Natural killer cell treated with Interleukin-12 subunit alpha and Interleukin-12 subunit beta and Interleukin-15 and Interleukin-18, amount 100 ng/mL, for 72 hours (primary cell): Measurements from ENCODE around the gene RMDN3. TPM values are rescaled to one million over a fixed set of nuclear protein-coding genes. Genes with fewer than 3 reads are reported as not detected.
A peak's percentile ranks its signal among the peaks of the same experiment; 100 is the strongest.

ENCODE experiments used
- ATAC-seq, 2 donors: fragments of 150-1000 bp; cut with Tn5 transposase in 1 of 2; sonication (Bioruptor Pico), chemical (Tn5 transposase) in 1 of 2; 2 replicates each; pipeline ENCODE4 v1.10.0; 2021
- DNase-seq: peaks from one replicate; pipeline ENCODE4 v3.0.0; 2022; ENCODE audit warnings: low spot score
- H3K27ac Mint-ChIP-seq, 2 donors: 1 replicate in 1 of 2; 2 replicates in 1 of 2; pipeline ENCODE4 v1.8.0; 2022; ENCODE audit warnings: mixed read lengths in 2 of 2, mild to moderate bottlenecking in 1 of 2, moderate library complexity in 1 of 2
- H3K27me3 Mint-ChIP-seq, 2 donors: 1 replicate in 1 of 2; 2 replicates in 1 of 2; pipeline ENCODE4 v1.8.0; 2022; ENCODE audit warnings: mixed read lengths in 2 of 2
- H3K36me3 Mint-ChIP-seq: one replicate; pipeline ENCODE4 v1.8.0; 2022; ENCODE audit warnings: mixed read lengths
- H3K4me1 Mint-ChIP-seq, 2 donors: 1 replicate in 1 of 2; 2 replicates in 1 of 2; pipeline ENCODE4 v1.8.0; 2022; ENCODE audit warnings: low read depth in 2 of 2, mixed read lengths in 2 of 2, mild to moderate bottlenecking in 1 of 2
- H3K4me3 Mint-ChIP-seq: one replicate; pipeline ENCODE4 v1.8.0; 2022; ENCODE audit warnings: mixed read lengths
- H3K9me3 Mint-ChIP-seq: 2 replicates; pipeline ENCODE4 v1.8.0; 2022; ENCODE audit warnings: mixed read lengths
- total RNA-seq, 2 donors: library from RNA; stranded (reverse); gene quantifications; one replicate each; pipeline ENCODE4 v1.2.3, GENCODE V29; 2022

The RMDN3 gene
- total RNA-seq, 2 donors from 2014 or later: 35.9 to 72.6 TPM

- Mint-ChIP-seq H3K9me3 (no peaks in the 10 kb centered on the region), H3K4me1 (peaks cover 21 to 34% of the 10 kb centered on the region in 2 donors), H3K27ac (no peak overlapping the region), H3K36me3 (no peaks in the 10 kb centered on the region), H3K27me3 (no peaks in the 10 kb centered on the region), H3K4me3 (no peak overlapping the region)
- no peak for ATAC-seq
- no peak for DNase-seq
These were observed 30.8 kb upstream of the RMDN3 start for GRCh38 chr15:40785814-40786213.

GRCh38 chr15:40785164-40785563 is 30.1 kb upstream of the RMDN3 start:
- Mint-ChIP-seq H3K36me3 (no peaks in the 10 kb centered on the region), H3K4me1 (peaks cover 21 to 34% of the 10 kb centered on the region in 2 donors), H3K27ac (no peak overlapping the region)

GRCh38 chr15:40782609-40783227 is 27.7 kb upstream of the RMDN3 start:
- peak; percentile 71 for DNase-seq
- peak; percentile 87 to 93 for ATAC-seq
- no peaks in the 10 kb centered on the region for H3K27me3 Mint-ChIP-seq
- H3K4me1 Mint-ChIP-seq: peaks cover 14 to 28% of the 10 kb centered on the region in 2 donors
- H3K36me3 Mint-ChIP-seq: peaks cover 5% of the 10 kb centered on the region
- no peak overlapping the region for H3K4me3 Mint-ChIP-seq
- peak overlapping the region in 1 of 2 donors; percentile 3 for H3K27ac Mint-ChIP-seq
- H3K9me3 Mint-ChIP-seq: no peaks in the 10 kb centered on the region

More at GRCh38 chr15:40785164-40785563, 30.1 kb upstream of the RMDN3 start:
- DNase-seq: no peak
- Mint-ChIP-seq H3K9me3 (no peaks in the 10 kb centered on the region), H3K4me3 (no peak overlapping the region), H3K27me3 (no peaks in the 10 kb centered on the region)
- no peak for ATAC-seq

- H3K4me3 Mint-ChIP-seq: peak overlapping the region; percentile 51
- DNase-seq (peak; percentile 79), ATAC-seq (peak; percentile 97)
- H3K36me3 Mint-ChIP-seq: peaks cover 14% of the 10 kb centered on the region
- H3K4me1 Mint-ChIP-seq: peaks cover 13 to 14% of the 10 kb centered on the region in 2 donors
- H3K27ac Mint-ChIP-seq: peak overlapping the region; percentile 20 to 50
- H3K27me3 Mint-ChIP-seq: no peaks in the 10 kb centered on the region
- H3K9me3 Mint-ChIP-seq: no peaks in the 10 kb centered on the region
These were observed 21.6 kb upstream of the RMDN3 start for GRCh38 chr15:40776537-40777141.

GRCh38 chr15:40775740-40776536 is 20.9 kb upstream of the RMDN3 start:
- H3K9me3 Mint-ChIP-seq: no peaks in the 10 kb centered on the region
- DNase-seq (peak; percentile 35), ATAC-seq (no peak)
- H3K4me3 Mint-ChIP-seq: no peak overlapping the region
- peaks cover 14% of the 10 kb centered on the region for H3K36me3 Mint-ChIP-seq
- peaks cover 13 to 14% of the 10 kb centered on the region in 2 donors for H3K4me1 Mint-ChIP-seq
- H3K27me3 Mint-ChIP-seq: no peaks in the 10 kb centered on the region
- H3K27ac Mint-ChIP-seq: peak overlapping the region; percentile 20 to 50

- Mint-ChIP-seq H3K27ac (no peak overlapping the region), H3K36me3 (peaks cover 14% of the 10 kb centered on the region), H3K27me3 (no peaks in the 10 kb centered on the region), H3K4me1 (peaks cover 16 to 17% of the 10 kb centered on the region in 2 donors), H3K9me3 (no peaks in the 10 kb centered on the region), H3K4me3 (no peak overlapping the region)
- ATAC-seq: no peak
- peak; percentile 12 for DNase-seq
These were observed 20.0 kb upstream of the RMDN3 start for GRCh38 chr15:40775007-40775406.

GRCh38 chr15:40773902-40774301 is 18.8 kb upstream of the RMDN3 start:
- ATAC-seq (no peak), DNase-seq (no peak)
- peaks cover 9% of the 10 kb centered on the region for H3K36me3 Mint-ChIP-seq
- H3K4me3 Mint-ChIP-seq: no peak overlapping the region
- H3K9me3 Mint-ChIP-seq: no peaks in the 10 kb centered on the region
- no peak overlapping the region for H3K27ac Mint-ChIP-seq
- peaks cover 21 to 22% of the 10 kb centered on the region in 2 donors for H3K4me1 Mint-ChIP-seq
- H3K27me3 Mint-ChIP-seq: no peaks in the 10 kb centered on the region

GRCh38 chr15:40773496-40773895 is 18.4 kb upstream of the RMDN3 start:
- H3K27ac Mint-ChIP-seq: no peak overlapping the region
- no peak for ATAC-seq

GRCh38 chr15:40772014-40772413 is 17.0 kb upstream of the RMDN3 start:
- Mint-ChIP-seq H3K27me3 (no peaks in the 10 kb centered on the region), H3K4me3 (no peak overlapping the region), H3K36me3 (peaks cover 9% of the 10 kb centered on the region), H3K27ac (no peak overlapping the region), H3K9me3 (no peaks in the 10 kb centered on the region), H3K4me1 (peaks cover 24 to 29% of the 10 kb centered on the region in 2 donors)
- ATAC-seq (no peak), DNase-seq (peak; percentile 58)

More at GRCh38 chr15:40773496-40773895, 18.4 kb upstream of the RMDN3 start:
- Mint-ChIP-seq H3K4me3 (no peak overlapping the region), H3K9me3 (no peaks in the 10 kb centered on the region), H3K27me3 (no peaks in the 10 kb centered on the region), H3K36me3 (peaks cover 9% of the 10 kb centered on the region), H3K4me1 (peaks cover 25 to 26% of the 10 kb centered on the region in 2 donors)
- DNase-seq: peak; percentile 22

- no peak overlapping the region for H3K27ac Mint-ChIP-seq
- peaks cover 5% of the 10 kb centered on the region for H3K36me3 Mint-ChIP-seq
These were observed 16.2 kb upstream of the RMDN3 start for GRCh38 chr15:40771242-40771641.

GRCh38 chr15:40770147-40770721 is 15.2 kb upstream of the RMDN3 start:
- H3K9me3 Mint-ChIP-seq: no peaks in the 10 kb centered on the region
- peaks cover 5% of the 10 kb centered on the region for H3K36me3 Mint-ChIP-seq
- no peaks in the 10 kb centered on the region for H3K27me3 Mint-ChIP-seq

More at GRCh38 chr15:40771242-40771641, 16.2 kb upstream of the RMDN3 start:
- DNase-seq: peak; percentile 29
- peaks cover 16 to 21% of the 10 kb centered on the region in 2 donors for H3K4me1 Mint-ChIP-seq
- ATAC-seq: no peak
- no peak overlapping the region for H3K4me3 Mint-ChIP-seq
- no peaks in the 10 kb centered on the region for H3K27me3 Mint-ChIP-seq
- no peaks in the 10 kb centered on the region for H3K9me3 Mint-ChIP-seq

GRCh38 chr15:40769274-40770146 is 14.5 kb upstream of the RMDN3 start, which contains the start of gene C15orf62:
Gene C15orf62, plus strand, starts transcription at chr15:40769980. Its CDS starts 516 bp downstream, at chr15:40770496.
- Mint-ChIP-seq H3K27me3 (no peaks in the 10 kb centered on the region), H3K4me1 (peaks cover 25 to 34% of the 10 kb centered on the region in 2 donors), H3K9me3 (no peaks in the 10 kb centered on the region), H3K4me3 (peak within 1 kb of the TSS; percentile 30), H3K36me3 (peaks cover 2% of the 10 kb centered on the region), H3K27ac (peak within 1 kb of the TSS; percentile 55 to 89)
- ATAC-seq (peak; percentile 48 to 65), DNase-seq (peak; percentile 60)

More at GRCh38 chr15:40770147-40770721, 15.2 kb upstream of the RMDN3 start:
- Mint-ChIP-seq H3K4me1 (peaks cover 22 to 29% of the 10 kb centered on the region in 2 donors), H3K27ac (peak overlapping the region; percentile 55 to 89), H3K4me3 (peak overlapping the region; percentile 30)
- DNase-seq: peak; percentile 58
- no peak for ATAC-seq
